Suprapubic skin (tissue), 4 donors: ENCODE results near the gene CUL9. TPM values are rescaled to one million over a fixed set of nuclear protein-coding genes. Genes with fewer than 3 reads are reported as not detected.

Source experiments
- DNase-seq, 2 donors: peaks; one replicate each; pipeline ENCODE4 v3.0.0-alpha.2; 2019; ENCODE audit warnings: low spot score in 2 of 2
- H3K27ac ChIP-seq: fragments of 200-600 bp; sonication (generic); one replicate; pipeline ENCODE4 v1.5.1; 2019
- H3K27me3 ChIP-seq: fragments of 200-600 bp; sonication (generic); one replicate; pipeline ENCODE4 v1.5.1; 2019
- H3K36me3 ChIP-seq: fragments of 200-600 bp; sonication (generic); one replicate; pipeline ENCODE4 v1.5.1; 2019
- H3K4me1 ChIP-seq: fragments of 200-600 bp; sonication (generic); one replicate; pipeline ENCODE4 v1.5.1; 2019
- H3K4me3 ChIP-seq: fragments of 200-600 bp; sonication (generic); one replicate; pipeline ENCODE4 v1.5.1; 2019; ENCODE audit warnings: mild to moderate bottlenecking
- H3K9me3 ChIP-seq: fragments of 200-600 bp; sonication (generic); one replicate; pipeline ENCODE4 v1.5.1; 2019
- EP300 ChIP-seq: sonication (generic); formaldehyde crosslinking; IDR thresholded peaks from one replicate; pipeline ENCODE4 v1.6.1; 2017; ENCODE audit warnings: antibody characterized with exemption
- POLR2A ChIP-seq, 2 donors: fragments of 450-650 bp; IDR thresholded peaks; one replicate each; pipeline ENCODE4 v1.6.1; 2017; ENCODE audit warnings: antibody characterized with exemption in 2 of 2, mild to moderate bottlenecking in 2 of 2, moderate library complexity in 2 of 2
- POLR2AphosphoS5 ChIP-seq, 3 donors: sonication (generic); formaldehyde crosslinking; IDR thresholded peaks; one replicate each; pipeline ENCODE4 v1.6.1; 2017; ENCODE audit warnings: antibody characterized with exemption in 3 of 3
- WGBS: methylation state at CpG from one replicate; pipeline ENCODE4 v1.1.5; 2018; 5-methylcytosine and 5-hydroxymethylcytosine counted together
- total RNA-seq, 4 donors: library from RNA; depleted of rRNA; stranded (reverse); fragments of >200 nt; gene quantifications; one replicate each; pipeline ENCODE4 v1.1.0, GENCODE V29; 2016
- TF ChIP-seq, protein P1 (sequence below), 2 donors: fragments of 200-600 bp in 1 of 2; fragments of 450-650 bp in 1 of 2; sonication (generic) in 1 of 2; IDR thresholded peaks; one replicate each; pipeline ENCODE4 v1.5.1; 2016 to 2019; ENCODE audit warnings: antibody characterized with exemption in 2 of 2, mild to moderate bottlenecking in 1 of 2, moderate library complexity in 1 of 2

Gene CUL9
- total RNA-seq, 4 donors from 2014 or later, result 51.8 to 130 (median 92.4) TPM

DNA sequence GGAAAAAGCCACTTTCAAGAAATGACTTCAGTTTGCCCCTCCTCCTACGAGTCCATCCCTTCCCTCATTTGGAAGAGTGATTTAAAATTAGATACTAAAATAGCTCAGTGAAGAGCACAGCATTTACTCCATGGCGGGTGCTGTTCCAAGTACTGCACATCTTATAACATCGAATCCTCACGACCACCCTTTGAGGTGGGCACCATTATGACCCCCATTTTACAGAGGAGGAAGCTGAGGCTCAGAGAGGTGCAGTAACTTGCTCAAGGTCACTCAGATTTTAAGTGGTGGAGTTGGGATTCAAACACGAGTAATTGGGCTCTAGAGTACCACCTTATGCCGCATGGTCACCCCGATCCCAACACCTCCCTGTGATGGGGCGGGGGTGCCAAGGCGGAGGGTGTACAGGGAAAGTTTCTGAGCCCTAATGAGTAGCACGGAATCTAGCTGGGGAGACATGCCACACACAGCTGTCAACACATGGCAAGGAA lies 86.8 kb downstream of the CUL9 start:
- peaks cover 15% of the 10 kb centered on the region for H3K27me3 ChIP-seq
- no peaks in the 10 kb centered on the region for H3K36me3 ChIP-seq
- no peak for DNase-seq
- H3K4me3 ChIP-seq, result no peak overlapping the region
- no peaks in the 10 kb centered on the region for H3K9me3 ChIP-seq
- peaks cover 17% of the 10 kb centered on the region for H3K4me1 ChIP-seq
- 72% methylated on average over 7 of the region's 10 CpGs for WGBS
- no peak for TF ChIP-seq EP300
- no peak for TF ChIP-seq POLR2A (IDR thresholded peaks at IDR 0.05)
- TF ChIP-seq, protein P1, sequence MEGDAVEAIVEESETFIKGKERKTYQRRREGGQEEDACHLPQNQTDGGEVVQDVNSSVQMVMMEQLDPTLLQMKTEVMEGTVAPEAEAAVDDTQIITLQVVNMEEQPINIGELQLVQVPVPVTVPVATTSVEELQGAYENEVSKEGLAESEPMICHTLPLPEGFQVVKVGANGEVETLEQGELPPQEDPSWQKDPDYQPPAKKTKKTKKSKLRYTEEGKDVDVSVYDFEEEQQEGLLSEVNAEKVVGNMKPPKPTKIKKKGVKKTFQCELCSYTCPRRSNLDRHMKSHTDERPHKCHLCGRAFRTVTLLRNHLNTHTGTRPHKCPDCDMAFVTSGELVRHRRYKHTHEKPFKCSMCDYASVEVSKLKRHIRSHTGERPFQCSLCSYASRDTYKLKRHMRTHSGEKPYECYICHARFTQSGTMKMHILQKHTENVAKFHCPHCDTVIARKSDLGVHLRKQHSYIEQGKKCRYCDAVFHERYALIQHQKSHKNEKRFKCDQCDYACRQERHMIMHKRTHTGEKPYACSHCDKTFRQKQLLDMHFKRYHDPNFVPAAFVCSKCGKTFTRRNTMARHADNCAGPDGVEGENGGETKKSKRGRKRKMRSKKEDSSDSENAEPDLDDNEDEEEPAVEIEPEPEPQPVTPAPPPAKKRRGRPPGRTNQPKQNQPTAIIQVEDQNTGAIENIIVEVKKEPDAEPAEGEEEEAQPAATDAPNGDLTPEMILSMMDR (IDR thresholded peaks at IDR 0.05), result no peak
- TF ChIP-seq POLR2AphosphoS5 (IDR thresholded peaks at IDR 0.05), result no peak
- H3K27ac ChIP-seq, result no peak overlapping the region

DNA sequence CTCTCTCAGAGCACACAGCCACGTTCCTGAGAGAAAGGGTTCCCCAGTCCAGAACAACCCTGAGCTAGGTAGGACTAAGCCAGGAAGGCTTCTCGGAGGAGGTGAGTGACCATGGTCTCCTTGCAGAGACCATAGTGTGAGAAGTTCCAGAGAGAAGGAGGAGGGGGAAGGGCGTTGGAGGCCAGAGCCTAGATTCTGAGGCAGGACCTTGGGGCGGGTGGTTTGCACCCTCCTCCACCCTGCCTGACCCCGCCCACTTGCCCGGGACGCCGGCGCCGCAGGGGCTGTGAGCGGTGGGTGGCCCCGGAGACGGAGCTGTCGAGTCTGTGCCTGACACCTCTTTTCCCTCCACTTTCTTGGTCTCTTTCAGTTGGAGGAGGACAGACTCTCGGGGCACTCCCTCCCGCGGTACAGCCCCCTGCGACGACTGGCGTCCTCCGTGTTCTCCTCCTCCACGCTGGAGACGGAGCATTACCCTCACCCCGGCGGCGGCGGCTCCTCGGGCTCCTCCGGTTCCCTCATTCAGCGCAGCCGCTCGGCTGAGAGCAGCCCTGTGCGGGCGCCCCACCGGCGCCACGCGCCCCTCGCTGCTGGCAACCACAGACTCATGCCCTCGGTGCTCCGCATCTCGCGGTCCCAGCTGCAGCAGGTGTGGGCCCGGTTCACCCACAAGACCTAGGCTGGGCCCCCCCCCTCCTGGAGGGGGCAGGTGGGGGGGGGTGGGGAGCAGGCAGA lies 87.4 kb downstream of the CUL9 start:
- H3K36me3 ChIP-seq, result no peaks in the 10 kb centered on the region
- DNase-seq, result no peak
- no peaks in the 10 kb centered on the region for H3K9me3 ChIP-seq
- TF ChIP-seq POLR2AphosphoS5 (IDR thresholded peaks at IDR 0.05) (no peak), POLR2A (IDR thresholded peaks at IDR 0.05) (no peak), EP300 (no peak)
- TF ChIP-seq, protein P1 (IDR thresholded peaks at IDR 0.05), result no peak
- H3K4me3 ChIP-seq, result peak overlapping the region; percentile 45
- H3K4me1 ChIP-seq, result peaks cover 17% of the 10 kb centered on the region
- 44% methylated on average over 2 of the region's 44 CpGs for WGBS
- no peak overlapping the region for H3K27ac ChIP-seq
- peaks cover 15% of the 10 kb centered on the region for H3K27me3 ChIP-seq

DNA sequence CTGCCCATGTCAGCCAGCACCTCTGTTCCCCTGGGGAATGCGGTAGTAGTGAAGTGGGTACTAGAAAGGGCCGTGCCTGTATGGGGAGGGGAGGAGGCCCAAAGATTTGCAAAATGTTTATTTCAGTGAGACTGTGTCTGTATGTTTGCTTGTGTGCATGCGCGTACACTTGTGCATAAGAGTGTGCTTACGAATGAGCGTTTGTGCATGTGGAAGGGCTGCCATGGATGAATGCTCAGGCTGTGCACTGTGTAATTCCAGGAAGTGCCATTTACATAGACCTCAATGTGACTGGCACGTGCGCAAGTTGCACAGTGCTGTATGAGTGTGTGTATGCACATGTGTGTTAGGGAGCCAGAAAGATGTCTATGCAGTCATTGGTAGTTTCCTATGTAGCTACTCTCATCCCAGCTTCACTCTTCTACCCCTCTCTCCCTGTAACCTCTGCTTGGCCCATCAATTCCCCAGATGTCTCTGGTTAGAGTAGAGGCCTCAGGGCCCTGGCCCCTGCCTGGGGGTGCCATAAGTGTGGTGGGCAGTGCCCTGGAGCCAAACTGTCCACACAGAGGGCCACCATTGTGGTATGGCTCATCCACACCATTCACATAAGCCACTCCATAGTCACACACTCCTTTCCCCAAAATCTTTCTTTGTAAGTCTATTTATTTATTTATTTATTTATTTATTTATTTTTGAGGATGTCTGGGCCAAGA lies 89.3 kb downstream of the CUL9 start:
- Histone ChIP-seq H3K9me3 (no peaks in the 10 kb centered on the region), H3K36me3 (no peaks in the 10 kb centered on the region), H3K27me3 (peaks cover 33% of the 10 kb centered on the region), H3K4me3 (no peak overlapping the region), H3K4me1 (peaks cover 33% of the 10 kb centered on the region), H3K27ac (no peak overlapping the region)
- TF ChIP-seq POLR2A (IDR thresholded peaks at IDR 0.05) (no peak), POLR2AphosphoS5 (IDR thresholded peaks at IDR 0.05) (no peak), EP300 (no peak)
- TF ChIP-seq, protein P1 (IDR thresholded peaks at IDR 0.05), result no peak
- no peak for DNase-seq
- 82% methylated on average over 6 of the region's 8 CpGs for WGBS

DNA sequence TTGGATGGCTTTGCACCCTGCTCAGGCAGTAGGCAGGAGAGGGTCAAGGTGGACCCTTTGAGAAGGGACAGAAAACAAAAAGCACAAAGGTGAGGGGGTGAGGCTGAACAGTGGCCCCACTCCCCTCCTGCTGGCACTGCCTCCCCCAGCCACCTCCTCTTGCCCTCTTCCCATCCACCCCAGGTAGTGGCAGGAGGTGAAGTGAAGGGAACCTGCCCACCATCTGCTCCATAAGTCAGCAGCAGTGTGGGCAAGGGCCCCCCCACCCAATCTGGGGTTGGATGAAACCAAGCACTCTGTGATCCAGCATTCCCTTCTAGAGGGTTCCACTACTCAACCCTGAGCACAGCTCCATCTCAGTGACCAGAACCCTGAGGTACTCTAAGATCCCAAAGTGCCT lies 89.9 kb downstream of the CUL9 start:
- H3K4me1 ChIP-seq, result peaks cover 35% of the 10 kb centered on the region
- peaks cover 40% of the 10 kb centered on the region for H3K27me3 ChIP-seq
- TF ChIP-seq POLR2A (IDR thresholded peaks at IDR 0.05) (no peak), POLR2AphosphoS5 (IDR thresholded peaks at IDR 0.05) (no peak), EP300 (no peak)
- TF ChIP-seq, protein P1 (IDR thresholded peaks at IDR 0.05), result no peak
- H3K27ac ChIP-seq, result no peak overlapping the region
- no peak overlapping the region for H3K4me3 ChIP-seq
- no peak for DNase-seq
- H3K9me3 ChIP-seq, result no peaks in the 10 kb centered on the region
- no peaks in the 10 kb centered on the region for H3K36me3 ChIP-seq

DNA sequence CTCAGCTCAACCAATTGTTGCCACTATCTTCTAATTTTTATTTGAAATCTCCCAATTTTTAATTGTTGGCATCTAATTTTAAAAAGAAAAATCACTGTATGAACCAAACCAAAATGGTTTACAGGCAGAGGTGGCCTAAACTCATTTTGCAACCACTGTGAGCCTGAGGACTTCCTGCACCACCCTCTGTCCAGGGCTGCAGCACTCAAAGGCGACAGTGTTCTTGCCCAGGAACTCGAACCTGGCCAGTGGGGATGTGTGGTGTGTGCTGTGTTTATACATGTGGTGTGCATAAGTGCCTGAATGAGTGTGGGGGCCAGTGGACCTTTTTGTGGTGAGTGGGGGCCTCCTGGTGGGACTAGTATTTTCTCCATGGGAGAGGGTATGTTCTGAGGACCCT lies 91.7 kb downstream of the CUL9 start:
- Histone ChIP-seq H3K36me3 (no peaks in the 10 kb centered on the region), H3K9me3 (no peaks in the 10 kb centered on the region), H3K4me3 (no peak overlapping the region), H3K27me3 (peaks cover 37% of the 10 kb centered on the region), H3K27ac (no peak overlapping the region), H3K4me1 (peaks cover 32% of the 10 kb centered on the region)
- DNase-seq, result no peak
- TF ChIP-seq, protein P1 (IDR thresholded peaks at IDR 0.05), result no peak
- no peak for TF ChIP-seq POLR2AphosphoS5 (IDR thresholded peaks at IDR 0.05)
- no peak for TF ChIP-seq POLR2A (IDR thresholded peaks at IDR 0.05)
- TF ChIP-seq EP300, result no peak
- WGBS, result 64% methylated on average over 2 of the region's 2 CpGs
